UCSD-AML1 (cell line): ENCODE measurements around the gene GCH1.
A peak's percentile ranks its signal among the peaks of the same experiment; 100 is the strongest.

Experiments used
- DNase-seq: peaks from one replicate; lab custom pipeline; 2025; ENCODE audit not compliant: unreplicated experiment; lab: John Stamatoyannopoulos, UW

GCH1 gene

DNA sequence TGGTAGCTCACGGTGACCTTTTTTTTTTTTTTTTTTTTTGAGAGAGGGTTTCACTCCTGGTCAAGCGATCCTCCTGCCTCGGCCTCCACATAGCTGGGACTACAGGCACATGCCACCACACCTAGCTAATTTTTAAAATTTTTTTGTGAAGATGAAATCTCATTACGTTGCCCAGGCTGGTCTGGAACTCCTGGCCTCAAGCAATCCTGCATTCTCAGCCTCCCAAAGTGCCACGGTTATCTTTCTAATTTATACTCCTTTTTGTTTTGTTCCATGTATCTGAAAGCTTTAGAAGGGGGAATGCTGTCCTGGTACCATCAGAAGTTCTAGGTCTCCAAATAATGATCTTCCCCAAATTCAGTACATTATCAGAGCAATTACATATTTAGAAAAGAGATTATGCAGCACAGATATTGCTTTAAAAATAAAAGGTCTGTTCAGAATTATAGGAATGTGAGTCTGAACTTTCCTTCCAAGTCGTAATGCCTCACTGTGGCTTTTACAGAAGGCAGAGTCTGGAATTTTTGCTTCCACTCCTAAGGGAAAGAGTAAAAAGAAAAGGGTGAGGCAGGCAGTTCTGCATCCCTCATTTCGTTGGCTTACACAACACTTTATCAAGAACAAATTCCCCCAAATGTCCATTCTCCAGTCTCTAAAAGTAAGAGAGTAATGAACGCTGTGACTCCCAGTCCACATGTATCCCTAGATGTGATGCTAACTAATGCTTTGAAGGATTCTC, 73.0 kb downstream of the GCH1 start:
- no peak for DNase-seq

DNA sequence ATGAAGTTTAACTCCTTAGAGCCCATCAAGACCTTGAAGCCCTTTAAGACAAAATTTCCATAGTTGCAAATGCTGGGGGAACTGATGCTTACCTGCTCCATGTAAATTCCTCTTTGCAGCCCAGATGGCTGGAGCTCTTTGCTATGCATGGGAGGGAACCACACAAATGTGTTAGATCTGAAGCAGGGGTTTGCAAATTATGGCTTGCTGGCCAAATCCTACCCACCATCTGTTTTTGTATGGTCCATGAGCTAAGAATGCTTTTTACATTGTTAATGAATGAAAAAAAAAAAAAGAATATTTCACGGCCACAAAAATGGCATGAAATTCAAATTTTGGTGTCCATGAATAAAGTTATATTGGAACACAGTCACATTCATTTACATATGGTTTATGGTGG, 74.6 kb downstream of the GCH1 start:
- DNase-seq, result no peak

DNA sequence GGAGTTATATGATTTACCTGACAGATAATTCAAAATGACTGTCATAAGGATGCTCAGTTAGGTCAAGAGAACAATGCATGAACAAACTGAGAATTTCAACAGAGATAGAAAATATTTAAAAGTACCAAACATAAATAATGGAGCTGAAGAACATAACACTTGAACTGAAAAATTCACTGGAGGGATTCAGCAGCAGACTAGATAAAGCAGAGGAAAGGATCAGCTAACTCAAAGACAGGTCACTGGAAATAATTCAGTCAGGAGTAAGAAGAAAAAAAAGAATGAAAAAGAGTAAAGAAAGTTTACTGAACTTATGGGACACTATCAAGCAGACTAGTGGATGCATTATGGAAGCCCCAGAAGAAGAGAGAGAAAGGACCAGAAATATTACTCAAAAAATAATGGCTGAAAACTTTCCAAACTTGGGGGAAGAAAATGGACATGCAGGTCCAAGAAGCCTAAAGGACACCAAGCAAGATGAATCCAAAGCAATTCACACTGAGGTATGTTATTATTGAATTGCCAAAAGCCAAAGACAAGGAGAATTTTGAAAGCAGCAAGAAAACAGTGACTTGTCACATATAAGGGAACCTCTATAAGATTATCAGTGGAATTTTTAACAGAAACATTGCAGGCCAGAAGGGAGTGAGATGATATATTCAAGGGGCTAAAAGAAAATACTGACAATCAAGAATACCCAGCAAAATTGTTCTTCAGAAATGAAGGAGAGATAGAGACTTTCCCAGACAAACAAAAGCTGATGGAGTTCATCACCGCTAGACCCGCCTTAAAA, 78.7 kb downstream of the GCH1 start:
- no peak for DNase-seq

DNA sequence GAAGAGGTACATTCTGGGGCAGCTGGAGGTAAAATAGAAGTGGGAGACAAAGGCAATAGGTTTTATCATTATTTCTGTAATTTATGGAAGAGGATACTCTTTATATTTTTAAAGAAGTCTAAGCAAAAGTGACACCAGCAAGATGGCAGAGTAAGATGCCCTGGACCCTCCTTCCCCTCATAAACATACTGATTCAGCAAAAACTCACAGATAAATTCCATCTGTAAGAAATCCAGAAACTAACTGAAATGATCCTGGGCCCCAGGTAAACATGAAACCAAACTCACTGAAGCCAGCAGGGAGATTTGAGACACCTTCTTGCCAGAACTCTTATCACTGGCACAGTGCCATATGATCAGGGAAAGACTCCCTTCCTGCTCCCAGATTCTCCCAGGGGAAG, 79.9 kb downstream of the GCH1 start:
- no peak for DNase-seq

DNA sequence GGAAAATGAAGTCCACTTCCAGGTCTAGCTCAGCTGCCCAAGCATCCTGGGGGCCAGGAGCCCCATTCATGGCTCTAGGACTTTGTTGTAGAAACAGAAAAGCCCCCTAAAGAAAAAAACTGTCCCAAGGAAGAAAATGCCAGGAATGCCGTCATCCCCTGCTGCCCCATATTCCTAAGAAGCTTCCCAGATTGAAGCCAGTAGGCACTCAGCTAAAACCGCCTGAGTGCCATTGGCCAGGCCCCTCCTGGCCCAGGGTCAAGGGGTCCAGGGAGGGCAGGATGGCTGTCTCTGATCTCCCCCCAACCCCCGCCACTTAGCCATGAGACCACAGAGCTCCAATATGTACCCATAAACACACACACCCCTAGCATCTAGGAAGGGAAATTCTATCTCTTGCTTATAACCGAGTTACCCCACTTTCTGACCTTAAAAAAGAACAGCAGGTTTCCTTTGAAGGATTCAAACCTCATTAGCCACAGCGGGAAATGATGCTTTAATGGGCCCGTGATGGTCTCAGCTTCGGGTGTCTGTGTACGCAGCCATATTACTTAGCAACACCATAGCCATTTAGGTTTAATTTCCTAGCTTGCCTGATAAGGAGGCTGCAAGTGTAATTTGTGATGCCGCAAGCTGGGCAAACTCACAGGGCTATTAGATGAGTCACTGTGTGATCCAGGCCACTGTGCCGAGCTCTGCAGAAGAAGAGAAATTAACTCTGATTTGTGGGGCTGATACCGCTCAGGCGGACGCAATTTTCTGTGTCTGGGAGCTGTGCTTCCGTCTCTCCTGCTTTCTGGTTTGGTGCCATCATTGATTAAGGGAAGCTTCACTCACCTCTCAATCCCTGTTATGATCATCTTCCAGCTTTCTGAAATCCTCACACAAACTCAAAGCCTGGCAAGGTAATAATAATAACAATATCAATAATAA, 84.2 kb downstream of the GCH1 start:
- no peak for DNase-seq

DNA sequence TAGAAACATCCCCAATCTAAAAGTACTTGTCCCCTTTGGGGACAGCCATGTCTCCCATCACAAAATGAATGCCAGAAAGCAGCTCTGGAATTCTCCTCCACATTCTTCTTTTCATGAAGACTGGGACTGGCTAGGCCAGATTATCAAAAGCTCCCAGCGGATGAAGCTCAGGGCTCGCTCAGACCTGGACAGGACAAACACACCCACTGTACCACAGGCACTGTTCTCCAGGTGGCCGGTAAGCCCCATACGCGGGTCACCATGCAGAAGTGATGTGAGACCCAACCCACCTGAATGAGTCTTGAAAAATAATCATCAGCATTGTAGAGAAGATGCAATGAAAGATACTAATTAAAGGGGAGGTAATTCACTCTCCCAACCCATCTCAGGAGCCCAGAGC, 85.1 kb downstream of the GCH1 start:
- DNase-seq, result no peak

DNA sequence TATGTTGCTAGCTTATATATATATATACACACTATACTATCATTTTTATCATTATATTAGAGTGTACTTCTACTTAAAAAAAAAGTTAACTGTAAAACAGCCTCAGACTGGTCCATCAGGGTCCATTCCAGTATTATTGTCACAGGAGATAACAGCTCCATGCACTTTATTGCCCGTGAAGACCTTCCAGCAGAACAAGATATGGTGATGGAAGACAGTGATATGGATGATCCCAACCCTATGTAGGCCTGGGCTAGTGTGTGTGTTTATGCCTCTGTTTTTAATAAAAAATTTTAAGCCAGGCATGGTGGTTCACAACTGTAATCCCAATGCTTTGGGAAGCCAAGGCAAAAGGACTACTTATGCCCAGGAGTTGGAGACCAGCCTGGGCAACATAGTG, 86.2 kb downstream of the GCH1 start:
- no peak for DNase-seq

DNA sequence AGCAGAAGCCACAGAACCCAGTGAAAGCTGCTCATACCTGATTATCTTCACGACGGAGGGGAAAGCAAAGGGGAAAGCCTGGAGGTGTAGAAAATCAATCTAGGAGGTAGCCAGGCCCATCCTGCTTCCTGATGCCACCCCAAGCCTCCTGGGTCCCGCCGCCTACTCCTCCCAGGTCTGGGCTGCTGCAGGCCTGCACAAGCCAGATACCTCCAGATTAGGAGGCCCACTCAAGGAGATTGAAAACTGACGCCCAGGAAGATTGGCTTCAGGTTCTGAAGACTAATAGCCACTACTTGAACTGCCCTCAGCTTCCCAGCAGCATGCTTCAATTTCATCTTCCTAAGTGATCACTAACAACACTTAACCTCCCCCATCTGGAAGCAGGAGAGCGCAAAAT, 87.1 kb downstream of the GCH1 start:
- no peak for DNase-seq

DNA sequence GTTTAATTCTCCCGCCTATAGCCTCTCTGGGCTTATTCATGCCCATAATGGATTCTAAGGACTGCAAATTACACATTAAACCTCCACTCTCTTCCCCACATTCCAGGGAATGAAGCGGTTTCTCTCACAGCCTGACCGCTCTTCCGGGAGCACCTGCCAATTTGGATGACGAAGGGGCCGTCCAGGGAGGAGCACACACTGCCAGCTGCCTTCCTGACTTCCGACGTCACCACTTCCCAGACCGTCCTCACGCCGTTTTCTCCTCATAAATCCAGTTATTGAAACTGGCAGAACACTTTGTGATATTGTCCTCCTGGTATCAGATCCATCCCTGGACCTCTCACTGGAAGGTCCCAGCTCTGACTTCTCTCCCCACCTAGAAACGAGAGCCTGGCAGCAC, 87.6 kb downstream of the GCH1 start:
- DNase-seq, result no peak

DNA sequence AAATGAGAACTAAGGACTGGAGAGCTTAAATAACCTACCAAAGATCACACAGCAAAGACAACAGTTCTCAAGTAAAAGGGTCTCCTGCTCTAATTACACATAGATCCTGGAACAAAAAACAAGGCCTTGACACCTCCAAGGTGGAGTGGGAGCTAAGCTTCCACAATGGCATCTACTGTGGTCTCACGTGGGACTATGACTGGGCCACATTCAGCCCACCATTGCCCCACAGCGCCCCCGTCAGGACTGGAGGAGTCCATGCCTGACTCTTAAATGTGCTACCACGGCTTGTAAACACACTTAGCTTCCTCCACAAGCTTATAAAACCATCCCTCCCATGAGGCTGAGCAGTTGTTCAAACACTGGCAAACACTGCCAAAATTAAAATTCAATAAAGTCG, 88.5 kb downstream of the GCH1 start:
- DNase-seq, result no peak

DNA sequence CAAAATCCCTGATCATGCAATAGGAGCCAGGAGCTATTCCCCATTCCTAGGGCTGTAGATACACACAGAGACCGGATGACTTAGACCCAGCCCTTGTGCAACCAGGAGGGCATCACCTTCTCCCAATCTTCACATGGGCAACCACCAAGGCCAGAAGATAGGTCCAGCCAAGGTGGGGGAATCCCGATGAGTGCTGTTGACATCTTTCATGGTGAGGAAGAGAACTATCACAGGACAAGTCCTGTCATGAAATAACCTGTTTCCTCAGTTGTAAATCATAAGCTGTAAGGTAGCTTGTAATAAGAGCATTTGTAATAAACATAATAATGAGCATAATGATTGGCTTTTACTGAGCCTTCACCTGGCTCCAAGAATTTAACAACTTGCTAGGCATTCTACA, 89.5 kb downstream of the GCH1 start:
- DNase-seq, result no peak

DNA sequence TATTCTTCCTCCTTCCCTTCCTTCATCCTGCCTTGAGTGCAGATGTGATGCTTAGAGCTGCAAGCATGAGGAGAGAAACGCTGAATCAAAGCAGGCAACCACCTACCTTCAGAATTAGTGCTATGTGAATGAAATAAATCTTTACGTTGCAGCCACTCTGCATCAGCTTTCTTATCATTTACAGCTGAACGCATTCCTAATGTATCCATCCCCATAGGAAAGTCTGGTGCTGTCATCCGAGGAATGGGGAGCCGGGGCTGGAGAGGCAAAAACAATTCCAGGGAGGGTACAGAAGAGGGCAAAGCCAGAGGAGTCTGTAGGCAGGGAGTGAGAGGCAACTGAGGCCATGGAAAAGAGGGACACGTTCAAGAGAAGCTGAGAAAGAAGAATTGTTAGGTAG, 90.0 kb downstream of the GCH1 start:
- no peak for DNase-seq

DNA sequence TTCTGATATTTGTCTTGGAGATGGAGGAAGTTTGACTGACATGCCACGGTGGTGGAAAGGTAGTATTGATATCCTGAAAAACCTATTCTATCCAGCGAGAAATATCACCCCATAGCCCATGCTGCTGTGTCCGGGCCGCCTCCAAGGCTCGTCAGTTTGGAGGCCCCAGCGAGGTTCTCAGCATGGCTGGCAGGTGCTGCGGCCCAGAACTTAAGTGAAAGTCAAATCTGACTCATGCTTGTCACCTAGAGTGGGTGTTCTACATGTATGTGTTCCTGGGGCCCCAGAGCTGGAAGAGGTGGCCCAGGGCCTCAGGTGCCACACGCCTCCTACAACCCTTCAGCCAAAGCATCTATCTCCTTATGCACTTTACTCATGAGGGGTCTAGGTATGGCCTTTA, 92.9 kb downstream of the GCH1 start:
- DNase-seq, result no peak

DNA sequence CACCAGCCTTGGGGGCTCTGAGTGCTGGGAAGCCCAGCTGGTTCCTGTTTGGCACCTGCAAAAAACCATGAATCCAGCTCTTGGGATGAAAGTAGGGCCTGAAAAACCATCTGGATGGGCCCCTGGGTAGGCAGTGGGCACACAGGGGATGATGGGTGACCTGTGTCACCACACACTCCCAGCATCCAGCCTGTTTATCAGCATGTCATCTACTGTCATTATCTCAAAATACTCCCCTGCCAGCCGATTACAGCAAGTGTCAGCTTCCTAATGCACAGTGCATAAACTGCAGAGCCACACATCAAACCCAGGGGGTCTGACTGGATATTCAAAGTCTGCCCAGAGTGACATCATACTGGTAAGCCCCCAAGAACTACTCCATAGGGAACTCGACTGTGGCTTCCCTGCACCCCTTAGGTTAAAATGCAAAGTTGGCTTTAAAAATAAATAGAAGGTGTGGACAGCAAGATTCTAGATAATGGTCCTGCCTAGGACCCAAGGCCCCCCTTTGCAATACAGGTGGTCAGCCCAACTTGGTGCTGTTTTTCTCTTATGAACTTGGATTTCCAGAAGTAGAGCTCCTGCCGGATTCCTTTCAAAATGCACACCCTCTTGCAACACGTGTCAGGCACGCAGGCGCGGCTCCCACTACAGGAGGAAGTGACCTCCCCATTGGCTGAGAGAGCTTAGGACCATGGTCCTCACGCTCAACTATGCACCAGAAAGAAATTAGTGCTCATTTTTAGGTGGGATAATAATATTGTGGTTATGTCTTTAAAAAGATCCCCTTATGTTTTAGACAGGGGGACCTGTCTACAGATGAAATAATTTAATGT, 94.1 kb downstream of the GCH1 start:
- no peak for DNase-seq

DNA sequence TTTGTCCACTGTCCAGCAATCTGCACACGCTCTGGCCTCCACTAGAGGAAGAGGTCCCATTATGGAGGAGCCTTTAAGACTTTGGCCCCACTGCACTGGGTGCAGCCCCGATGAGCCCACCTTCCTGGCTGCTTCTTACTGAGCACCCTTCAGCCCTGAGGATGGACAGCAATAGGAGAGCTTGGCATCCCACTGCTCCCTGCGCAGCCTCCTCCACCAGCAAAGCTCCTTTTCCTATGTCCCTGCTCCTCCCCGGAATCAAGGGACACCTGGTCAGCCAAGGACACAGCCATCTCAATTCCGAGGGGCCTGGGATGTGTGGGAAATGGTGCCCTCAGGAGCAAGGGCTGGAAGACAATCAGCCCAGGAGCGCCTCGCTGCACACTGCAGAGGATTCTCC, 94.7 kb downstream of the GCH1 start:
- DNase-seq, result no peak

DNA sequence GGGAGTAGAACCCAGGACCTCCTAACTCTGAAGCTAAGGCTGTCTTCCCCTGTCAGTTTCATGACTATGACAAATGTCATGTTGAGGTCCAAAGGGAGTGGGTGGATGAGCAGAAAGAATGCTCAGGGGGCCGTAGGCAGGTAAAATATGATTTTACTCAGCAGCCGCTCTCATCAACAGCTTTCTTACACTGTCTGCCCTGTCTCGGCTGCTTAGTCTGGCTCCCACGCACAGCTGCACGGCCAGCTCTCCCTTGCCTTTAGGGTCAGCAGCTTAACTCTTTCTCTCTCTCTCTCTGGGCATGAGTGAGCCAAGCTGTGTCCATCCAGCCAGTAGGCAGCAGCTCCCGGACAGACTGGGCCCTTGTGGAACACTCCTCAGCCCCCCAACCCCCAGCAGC, 95.2 kb downstream of the GCH1 start:
- no peak for DNase-seq

DNA sequence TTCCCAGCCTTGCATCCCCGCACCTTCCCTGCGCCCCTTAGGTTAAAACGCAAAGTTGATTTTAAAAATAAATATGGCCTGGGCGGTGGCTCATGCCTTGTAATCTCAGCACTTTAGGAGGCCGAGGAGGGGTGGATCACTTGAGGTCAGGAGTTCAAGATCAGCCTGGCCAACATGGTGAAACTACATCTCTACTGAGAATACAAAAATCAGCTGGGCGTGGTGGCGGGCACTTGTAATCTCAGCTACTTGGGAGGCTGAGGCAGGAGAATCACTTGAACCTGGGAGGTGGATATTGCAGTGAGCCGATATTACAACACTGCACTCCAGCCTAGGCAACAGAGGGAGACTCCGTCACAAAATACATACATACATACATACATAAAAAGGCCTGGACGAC, 96.0 kb downstream of the GCH1 start:
- DNase-seq, result no peak

DNA sequence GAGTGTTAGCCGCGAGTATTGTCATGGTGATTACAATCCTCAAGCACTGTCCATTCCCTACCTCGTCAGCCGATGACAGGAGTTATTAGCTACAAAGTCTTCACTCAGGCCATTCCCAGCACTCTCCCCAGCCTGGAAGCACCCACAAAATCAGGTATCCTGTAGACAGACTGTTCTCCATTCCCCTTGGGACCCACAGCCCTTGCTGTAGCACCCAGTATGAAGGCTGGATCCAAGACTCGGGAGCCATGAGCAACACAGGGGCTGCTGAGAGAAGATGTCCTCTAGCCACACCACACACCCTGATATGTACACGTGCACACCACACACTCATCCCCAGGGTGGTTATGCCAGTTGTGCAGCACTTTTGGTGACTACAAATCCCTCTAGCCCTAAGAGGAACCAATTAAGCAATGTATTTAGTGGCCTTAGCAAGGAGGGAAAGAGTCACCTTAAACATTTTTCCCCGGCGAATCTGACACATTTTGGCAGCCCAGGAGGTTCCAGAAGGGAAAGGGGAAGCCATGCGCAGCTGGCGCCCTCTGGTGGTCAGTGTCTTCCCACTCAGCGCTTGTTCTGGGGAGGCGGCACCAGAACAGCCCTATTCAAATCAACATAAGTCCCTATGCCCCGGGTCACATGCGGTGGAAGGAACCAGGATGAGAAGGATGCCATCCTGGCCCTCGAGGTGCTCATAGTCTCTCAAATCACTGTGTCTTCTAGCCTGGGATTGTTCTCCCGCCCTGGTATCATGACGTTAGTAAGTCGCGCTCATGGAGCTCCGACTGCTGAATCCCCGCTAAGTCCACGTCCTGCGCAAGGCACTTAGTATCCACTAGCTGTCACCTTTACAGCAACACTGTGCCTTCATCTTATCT, 96.9 kb downstream of the GCH1 start:
- DNase-seq, result peak; percentile 73

DNA sequence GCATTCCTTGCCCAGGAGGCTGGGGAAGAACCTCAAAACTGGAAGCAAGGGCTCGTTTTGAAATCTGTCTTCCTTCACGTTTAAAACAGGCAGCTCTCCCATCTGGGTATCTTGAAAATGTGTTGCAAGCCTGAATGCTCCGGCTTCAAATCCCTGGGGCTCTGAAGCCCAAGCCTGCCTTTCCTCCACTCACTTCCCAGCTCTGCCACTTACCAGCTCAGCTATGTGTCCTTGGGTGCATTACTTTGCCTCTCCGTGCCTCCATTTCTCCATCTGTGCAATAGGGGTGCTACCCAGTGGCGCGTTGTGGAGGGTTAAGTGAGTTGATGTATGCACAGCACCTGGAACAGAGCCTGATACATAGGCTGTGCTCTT, 97.6 kb downstream of the GCH1 start:
- no peak for DNase-seq

DNA sequence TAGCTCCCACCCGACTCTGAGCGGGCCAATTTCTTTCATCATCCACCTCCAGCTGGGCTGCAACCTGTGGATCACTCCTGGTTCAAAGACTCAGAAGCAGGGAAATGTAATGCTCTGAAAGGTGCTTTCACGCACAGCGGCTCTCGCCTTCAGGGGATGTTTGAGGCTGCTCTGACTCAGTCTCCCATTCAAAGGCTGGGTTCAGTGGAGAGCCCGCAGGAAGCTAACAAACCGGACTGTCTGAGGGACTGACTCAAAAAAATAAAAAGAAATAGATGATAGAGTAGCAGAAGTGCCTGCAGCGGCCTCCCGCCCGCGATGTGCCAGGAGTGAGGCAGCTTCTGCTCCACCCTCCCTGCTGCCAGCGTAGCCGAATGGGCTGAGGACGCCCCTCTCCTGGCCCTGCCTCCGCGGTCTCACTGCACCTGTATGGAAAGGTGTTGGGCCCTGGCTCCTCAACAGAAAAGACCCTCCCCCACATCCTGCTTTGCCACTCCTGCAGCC, 98.0 kb downstream of the GCH1 start:
- no peak for DNase-seq
